Hepatocyte (in vitro differentiated cells): ENCODE data around the gene ARFGEF3.

Source experiments
- CTCF ChIP-seq: fragments of 200-600 bp; sonication (generic); IDR thresholded peaks from 2 replicates; pipeline ENCODE4 v1.5.1; 2016; ENCODE audit warnings: antibody characterized with exemption, mild to moderate bottlenecking; ENCODE audit not compliant: poor library complexity
- EZH2 ChIP-seq: fragments of 200-600 bp; sonication (generic); IDR thresholded peaks from 2 replicates; pipeline ENCODE4 v1.6.1; 2016; ENCODE audit warnings: antibody characterized with exemption, mild to moderate bottlenecking, borderline replicate concordance
- EZH2phosphoT487 ChIP-seq: fragments of 200-600 bp; sonication (generic); IDR thresholded peaks from one replicate; pipeline ENCODE4 v1.6.1; 2018; ENCODE audit warnings: antibody characterized with exemption, mild to moderate bottlenecking, low read depth, moderate library complexity; ENCODE audit not compliant: unreplicated experiment, severe bottlenecking

DNA sequence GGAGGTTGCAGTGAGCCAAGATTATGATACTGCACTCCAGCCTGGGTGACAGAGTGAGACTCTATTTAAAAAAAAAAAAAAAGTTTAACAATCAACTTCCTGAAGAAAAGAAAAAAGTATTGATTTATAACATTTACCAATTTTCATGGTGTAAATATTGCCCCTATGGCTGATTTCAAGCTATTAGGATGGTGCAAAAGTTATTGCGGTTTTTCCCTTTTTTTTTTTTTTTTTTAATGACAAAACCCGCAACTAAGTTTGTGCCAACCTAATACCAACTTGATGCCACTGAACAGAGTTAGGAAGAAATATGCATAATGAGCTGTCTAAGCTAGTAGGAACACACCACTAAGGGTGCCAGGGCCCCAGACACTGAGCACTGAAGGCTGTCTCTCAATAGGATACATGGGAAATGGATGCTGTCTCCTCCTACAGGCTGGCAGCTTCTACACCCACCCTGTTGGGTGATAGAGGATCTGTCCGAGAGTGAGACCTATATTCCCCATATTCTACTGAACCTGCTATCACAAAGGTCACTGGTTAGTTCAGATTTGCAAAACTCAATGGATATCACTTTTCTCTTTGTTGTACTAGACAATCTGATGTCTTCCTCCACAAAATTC is 48.0 kb upstream of the ARFGEF3 start:
- TF ChIP-seq CTCF, result no peak
- no peak for TF ChIP-seq EZH2phosphoT487
- TF ChIP-seq EZH2, result no peak
